ENCODE results near the gene LRMDA. TPM values are rescaled to one million over a fixed set of nuclear protein-coding genes. Genes with fewer than 3 reads are reported as not detected.
"Not testable (repeated sequence)": the region's sequence is repeated elsewhere in the genome, so short reads cannot be mapped to it uniquely, and the experiment has no call there.

Gene LRMDA
- total RNA-seq, 1 experiment from 2014 or later = 1.2 TPM

DNA sequence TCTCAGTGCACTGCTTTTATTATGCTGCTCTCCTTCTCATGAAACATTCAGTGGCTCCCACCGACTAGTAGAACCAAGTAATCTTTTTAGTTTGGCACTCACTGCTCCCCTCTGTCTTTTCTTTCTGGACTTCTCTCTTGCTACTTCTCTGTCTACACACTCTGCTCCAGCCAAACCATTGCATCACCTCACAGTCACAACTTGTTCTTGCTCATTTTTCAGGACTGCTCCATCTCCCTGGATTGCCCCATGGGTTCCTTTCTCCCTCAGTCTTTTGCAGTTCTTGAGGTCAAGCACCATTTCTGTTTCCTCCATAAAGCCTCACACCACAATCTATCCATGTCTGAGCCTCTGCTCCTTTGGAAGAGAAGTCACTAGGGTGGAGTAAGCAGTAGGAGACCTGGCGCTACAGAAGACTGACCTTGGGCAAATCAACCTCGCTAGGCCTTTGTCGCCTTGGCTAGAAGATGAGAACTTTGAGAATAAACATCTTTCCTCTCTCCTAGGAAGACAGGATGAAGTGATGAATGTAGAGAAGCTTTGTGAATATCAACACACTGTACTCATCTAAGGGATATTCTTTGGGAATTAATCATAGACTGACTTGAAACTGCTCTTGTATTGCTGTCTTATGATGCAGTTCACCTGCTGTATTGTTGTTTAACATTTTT, 186.2 kb downstream of the LRMDA start:
- Histone ChIP-seq H3K27ac (ENCODE audit: low read length) (no peak overlapping the region), H3K79me2 (ENCODE audit: low read length) (no peaks in the 10 kb centered on the region), H3F3A (ENCODE audit: low read length, unreplicated experiment) (no peaks in the 10 kb centered on the region), H2AFZ (ENCODE audit: low read length) (no peak overlapping the region), H4K20me1 (ENCODE audit: low read length) (no peaks in the 10 kb centered on the region), H3K4me1 (ENCODE audit: insufficient read depth, low read length) (no peaks in the 10 kb centered on the region), H3K9me3 (ENCODE audit: low read length) (no peaks in the 10 kb centered on the region), H3K9ac (ENCODE audit: low read length) (no peak overlapping the region), H3K4me3 (ENCODE audit: low read length) (no peak overlapping the region), H3K4me2 (ENCODE audit: low read length) (no peak overlapping the region), H3K36me3 (ENCODE audit: low read depth, low read length) (no peaks in the 10 kb centered on the region), H3K9me2 (replicated peaks; ENCODE audit: low read length) (no peaks in the 10 kb centered on the region), H3K27me3 (ENCODE audit: low read length) (peaks cover 43% of the 10 kb centered on the region)
- CTCF ChIA-PET = no interaction called here
- ATAC-seq = no peak
- POLR2A ChIA-PET (ENCODE audit: unreplicated experiment) = no interaction called here
- no TSS peak for BruUV-seq (replicated peaks)
- TF ChIP-seq, protein P1, sequence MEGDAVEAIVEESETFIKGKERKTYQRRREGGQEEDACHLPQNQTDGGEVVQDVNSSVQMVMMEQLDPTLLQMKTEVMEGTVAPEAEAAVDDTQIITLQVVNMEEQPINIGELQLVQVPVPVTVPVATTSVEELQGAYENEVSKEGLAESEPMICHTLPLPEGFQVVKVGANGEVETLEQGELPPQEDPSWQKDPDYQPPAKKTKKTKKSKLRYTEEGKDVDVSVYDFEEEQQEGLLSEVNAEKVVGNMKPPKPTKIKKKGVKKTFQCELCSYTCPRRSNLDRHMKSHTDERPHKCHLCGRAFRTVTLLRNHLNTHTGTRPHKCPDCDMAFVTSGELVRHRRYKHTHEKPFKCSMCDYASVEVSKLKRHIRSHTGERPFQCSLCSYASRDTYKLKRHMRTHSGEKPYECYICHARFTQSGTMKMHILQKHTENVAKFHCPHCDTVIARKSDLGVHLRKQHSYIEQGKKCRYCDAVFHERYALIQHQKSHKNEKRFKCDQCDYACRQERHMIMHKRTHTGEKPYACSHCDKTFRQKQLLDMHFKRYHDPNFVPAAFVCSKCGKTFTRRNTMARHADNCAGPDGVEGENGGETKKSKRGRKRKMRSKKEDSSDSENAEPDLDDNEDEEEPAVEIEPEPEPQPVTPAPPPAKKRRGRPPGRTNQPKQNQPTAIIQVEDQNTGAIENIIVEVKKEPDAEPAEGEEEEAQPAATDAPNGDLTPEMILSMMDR (conservative IDR thresholded peaks at IDR 0.05; ENCODE audit: low read depth, low read length) = no peak
- TF ChIP-seq EZH2 (IDR thresholded peaks at IDR 0.05; ENCODE audit: low read length, unreplicated experiment) (no peak), EZH2phosphoT487 (IDR thresholded peaks at IDR 0.05; ENCODE audit: borderline replicate concordance, low read length) (no peak)
- no peak for DNase-seq
- intact Hi-C loops (cut with micrococcal nuclease) = no loop called here

DNA sequence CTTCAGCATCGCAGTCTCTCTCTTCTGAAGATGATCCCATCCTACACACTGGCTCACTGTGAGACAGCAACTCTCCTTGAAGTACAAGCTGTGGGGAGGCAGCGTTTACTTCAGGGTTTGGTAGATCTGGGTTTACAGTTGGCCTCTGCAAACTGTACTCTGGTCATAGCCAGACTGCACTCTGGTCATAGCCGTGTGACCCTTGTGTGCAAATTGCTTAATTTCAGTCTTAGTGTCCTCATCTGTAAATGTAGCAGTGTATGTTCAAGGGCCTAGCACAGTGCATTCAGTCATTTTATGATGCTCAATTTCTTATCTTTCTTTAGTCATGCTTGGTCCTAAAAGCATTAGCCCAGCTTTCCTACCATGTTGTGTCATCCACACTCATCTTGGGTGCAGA, 188.2 kb downstream of the LRMDA start:
- TF ChIP-seq, protein P1 (conservative IDR thresholded peaks at IDR 0.05; ENCODE audit: low read depth, low read length) = no peak
- no peak for TF ChIP-seq EZH2 (IDR thresholded peaks at IDR 0.05; ENCODE audit: low read length, unreplicated experiment)
- TF ChIP-seq EZH2phosphoT487 (IDR thresholded peaks at IDR 0.05; ENCODE audit: borderline replicate concordance, low read length) = no peak
- BruUV-seq (replicated peaks) = no TSS peak
- Histone ChIP-seq H3K79me2 (ENCODE audit: low read length) (no peaks in the 10 kb centered on the region), H3K9me2 (replicated peaks; ENCODE audit: low read length) (no peaks in the 10 kb centered on the region), H3K27ac (ENCODE audit: low read length) (no peak overlapping the region), H3K36me3 (ENCODE audit: low read depth, low read length) (no peaks in the 10 kb centered on the region), H3K9ac (ENCODE audit: low read length) (no peak overlapping the region), H4K20me1 (ENCODE audit: low read length) (no peaks in the 10 kb centered on the region), H3K4me2 (ENCODE audit: low read length) (no peak overlapping the region), H3K4me1 (ENCODE audit: insufficient read depth, low read length) (no peaks in the 10 kb centered on the region), H3K9me3 (ENCODE audit: low read length) (no peaks in the 10 kb centered on the region), H2AFZ (ENCODE audit: low read length) (no peak overlapping the region), H3K27me3 (ENCODE audit: low read length) (peaks cover 42% of the 10 kb centered on the region), H3K4me3 (ENCODE audit: low read length) (no peak overlapping the region), H3F3A (ENCODE audit: low read length, unreplicated experiment) (no peaks in the 10 kb centered on the region)
- CTCF ChIA-PET = no interaction called here
- no peak for DNase-seq
- POLR2A ChIA-PET (ENCODE audit: unreplicated experiment) = no interaction called here
- intact Hi-C loops (cut with micrococcal nuclease) = loop anchor here (1.0 to 2.0 kb wide), 2 partner anchors 291 to 683 kb away; no protein-coding TSS in a partner anchor
- no peak for ATAC-seq

DNA sequence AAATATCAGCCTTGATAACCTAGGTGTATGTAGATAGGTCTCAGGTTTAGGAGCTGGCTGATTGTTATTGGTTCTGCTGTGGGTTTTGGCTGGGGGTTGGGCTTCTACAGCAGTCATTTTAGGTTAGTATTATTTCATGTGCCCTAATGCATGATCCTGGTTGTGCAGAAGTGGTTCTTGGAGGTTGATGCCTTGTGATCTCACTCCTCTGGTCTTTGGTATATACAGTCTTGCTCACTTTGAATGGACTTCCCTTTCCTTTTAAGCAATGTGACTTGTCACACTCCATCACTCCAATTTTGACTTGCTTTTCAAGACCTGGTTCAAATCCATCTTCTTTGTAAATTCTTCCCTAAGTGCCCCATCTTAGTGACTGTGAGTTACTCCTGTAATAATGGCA, 188.9 kb downstream of the LRMDA start:
- Histone ChIP-seq H3K27me3 (ENCODE audit: low read length) (peaks cover 45% of the 10 kb centered on the region), H2AFZ (ENCODE audit: low read length) (no peak overlapping the region), H3K9ac (ENCODE audit: low read length) (no peak overlapping the region), H3K4me1 (ENCODE audit: insufficient read depth, low read length) (no peaks in the 10 kb centered on the region), H3K9me3 (ENCODE audit: low read length) (no peaks in the 10 kb centered on the region), H4K20me1 (ENCODE audit: low read length) (no peaks in the 10 kb centered on the region), H3F3A (ENCODE audit: low read length, unreplicated experiment) (no peaks in the 10 kb centered on the region), H3K27ac (ENCODE audit: low read length) (no peak overlapping the region), H3K4me3 (ENCODE audit: low read length) (no peak overlapping the region), H3K79me2 (ENCODE audit: low read length) (no peaks in the 10 kb centered on the region), H3K9me2 (replicated peaks; ENCODE audit: low read length) (no peaks in the 10 kb centered on the region), H3K36me3 (ENCODE audit: low read depth, low read length) (no peaks in the 10 kb centered on the region), H3K4me2 (ENCODE audit: low read length) (no peak overlapping the region)
- no peak for ATAC-seq
- ChIA-PET CTCF (no interaction called here), POLR2A (ENCODE audit: unreplicated experiment) (no interaction called here)
- intact Hi-C loops (cut with micrococcal nuclease) = loop anchor here (1.0 to 2.0 kb wide), 2 partner anchors 290 to 682 kb away; no protein-coding TSS in a partner anchor
- no peak for TF ChIP-seq EZH2phosphoT487 (IDR thresholded peaks at IDR 0.05; ENCODE audit: borderline replicate concordance, low read length)
- TF ChIP-seq, protein P1 (conservative IDR thresholded peaks at IDR 0.05; ENCODE audit: low read depth, low read length) = no peak
- no peak for TF ChIP-seq EZH2 (IDR thresholded peaks at IDR 0.05; ENCODE audit: low read length, unreplicated experiment)
- no peak for DNase-seq
- no TSS peak for BruUV-seq (replicated peaks)

DNA sequence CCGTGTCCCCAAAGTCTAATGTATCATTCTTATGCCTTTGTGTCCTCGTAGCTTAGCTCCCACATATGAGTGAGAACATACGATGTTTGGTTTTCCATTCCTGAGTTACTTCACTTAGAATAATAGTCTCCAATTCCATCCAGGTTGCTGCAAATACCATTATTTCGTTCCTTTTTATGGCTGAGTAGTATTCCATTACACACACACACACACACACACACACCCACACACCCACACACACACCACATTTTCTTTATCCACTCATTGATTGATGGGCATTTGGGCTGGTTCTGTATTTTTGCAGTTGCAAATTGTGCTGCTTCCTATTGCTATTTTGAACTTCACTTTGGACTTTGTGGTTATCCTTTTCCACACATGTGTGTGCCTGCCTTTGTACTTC, 189.6 kb downstream of the LRMDA start:
- intact Hi-C loops (cut with micrococcal nuclease) = loop anchor here (2.0 kb wide), 1 partner anchor 682 kb away; no protein-coding TSS in a partner anchor
- H3K4me3 ChIP-seq (ENCODE audit: low read length); H4K20me1 ChIP-seq (ENCODE audit: low read length); H3K4me1 ChIP-seq (ENCODE audit: insufficient read depth, low read length); ATAC-seq; BruUV-seq (replicated peaks); H3K79me2 ChIP-seq (ENCODE audit: low read length); H3K4me2 ChIP-seq (ENCODE audit: low read length); H2AFZ ChIP-seq (ENCODE audit: low read length); H3F3A ChIP-seq (ENCODE audit: low read length, unreplicated experiment); POLR2A ChIA-PET (ENCODE audit: unreplicated experiment); H3K27ac ChIP-seq (ENCODE audit: low read length); H3K36me3 ChIP-seq (ENCODE audit: low read depth, low read length); DNase-seq; H3K9ac ChIP-seq (ENCODE audit: low read length); H3K9me2 ChIP-seq (replicated peaks; ENCODE audit: low read length); H3K9me3 ChIP-seq (ENCODE audit: low read length); CTCF ChIA-PET: not testable (repeated sequence)
- H3K27me3 ChIP-seq (ENCODE audit: low read length) = peaks cover 45% of the 10 kb centered on the region
